NCI-H1436 (cell line): ENCODE results near the gene TAGLN.

Source experiments
- DNase-seq: peaks from one replicate; lab custom pipeline; 2025; lab: John Stamatoyannopoulos, UW

Gene TAGLN

DNA sequence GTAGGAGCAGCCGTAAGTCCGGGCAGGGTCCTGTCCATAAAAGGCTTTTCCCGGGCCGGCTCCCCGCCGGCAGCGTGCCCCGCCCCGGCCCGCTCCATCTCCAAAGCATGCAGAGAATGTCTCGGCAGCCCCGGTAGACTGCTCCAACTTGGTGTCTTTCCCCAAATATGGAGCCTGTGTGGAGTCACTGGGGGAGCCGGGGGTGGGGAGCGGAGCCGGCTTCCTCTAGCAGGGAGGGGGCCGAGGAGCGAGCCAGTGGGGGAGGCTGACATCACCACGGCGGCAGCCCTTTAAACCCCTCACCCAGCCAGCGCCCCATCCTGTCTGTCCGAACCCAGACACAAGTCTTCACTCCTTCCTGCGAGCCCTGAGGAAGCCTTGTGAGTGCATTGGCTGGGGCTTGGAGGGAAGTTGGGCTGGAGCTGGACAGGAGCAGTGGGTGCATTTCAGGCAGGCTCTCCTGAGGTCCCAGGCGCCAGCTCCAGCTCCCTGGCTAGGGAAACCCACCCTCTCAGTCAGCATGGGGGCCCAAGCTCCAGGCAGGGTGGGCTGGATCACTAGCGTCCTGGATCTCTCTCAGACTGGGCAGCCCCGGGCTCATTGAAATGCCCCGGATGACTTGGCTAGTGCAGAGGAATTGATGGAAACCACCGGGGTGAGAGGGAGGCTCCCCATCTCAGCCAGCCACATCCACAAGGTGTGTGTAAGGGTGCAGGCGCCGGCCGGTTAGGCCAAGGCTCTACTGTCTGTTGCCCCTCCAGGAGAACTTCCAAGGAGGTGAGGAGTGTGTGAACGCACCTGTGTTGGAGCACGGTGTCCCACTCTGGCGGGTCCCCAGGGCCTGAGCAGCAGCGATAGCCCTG is at the start of gene TAGLN:
TSS of gene TAGLN (plus strand) at position 318 of the 863 bp plus-strand sequence. CDS start 3,644 bp downstream, outside the sequence.
- DNase-seq = no peak

- DNase-seq = no peak
These were observed 47.1 kb upstream of the TAGLN start for GRCh38 chr11:117152066-117152465.

DNA sequence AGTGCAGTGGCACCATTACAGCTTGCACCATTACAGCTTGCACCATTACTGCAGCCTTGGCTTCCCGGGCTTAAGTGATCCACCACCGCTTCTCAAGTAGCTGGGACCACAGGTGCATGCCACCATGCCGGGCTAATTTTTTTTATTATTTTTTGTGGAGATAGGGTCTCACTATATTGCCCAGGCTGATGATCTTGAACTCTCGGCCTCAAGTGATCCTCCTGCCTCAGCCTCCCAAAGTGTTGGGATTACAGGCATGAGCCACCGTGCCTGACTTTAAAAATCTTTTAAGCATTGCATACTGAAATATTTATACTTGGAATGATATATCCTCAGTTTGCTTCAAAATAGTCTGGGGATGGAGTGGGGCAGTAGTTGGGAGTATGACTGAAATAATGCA is 44.7 kb upstream of the TAGLN start:
- no peak for DNase-seq

- DNase-seq = no peak
These were observed 41.7 kb upstream of the TAGLN start for GRCh38 chr11:117157507-117157906.

DNA sequence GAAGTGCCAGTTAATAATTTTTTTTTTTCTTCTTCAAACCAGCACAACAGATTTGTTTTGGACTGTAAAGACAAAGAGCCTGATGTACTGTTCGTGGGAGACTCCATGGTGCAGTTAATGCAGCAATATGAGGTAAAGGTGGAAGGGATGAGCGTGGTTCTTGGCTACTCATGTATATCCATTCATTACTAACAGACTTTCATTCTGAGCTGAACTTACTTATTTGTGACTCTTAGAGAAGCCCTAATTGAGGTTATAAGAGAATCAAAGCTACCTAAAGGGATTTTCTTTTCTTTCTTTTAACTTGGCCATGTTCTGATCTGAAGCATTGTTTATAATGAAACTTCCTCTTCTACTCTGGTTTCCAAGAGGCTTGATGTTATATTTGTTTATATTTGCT is 39.3 kb upstream of the TAGLN start:
- DNase-seq = no peak

GRCh38 chr11:117160826-117161225 is 38.3 kb upstream of the TAGLN start:
- no peak for DNase-seq

- DNase-seq = no peak
These were observed 32.7 kb upstream of the TAGLN start for GRCh38 chr11:117166491-117166890.

- DNase-seq = no peak
These were observed 29.4 kb upstream of the TAGLN start for GRCh38 chr11:117169736-117170135.

- no peak for DNase-seq
These were observed 29.0 kb upstream of the TAGLN start for GRCh38 chr11:117170210-117170609.

GRCh38 chr11:117171007-117171403 is 28.2 kb upstream of the TAGLN start:
- DNase-seq = no peak

- no peak for DNase-seq
These were observed 27.6 kb upstream of the TAGLN start for GRCh38 chr11:117171404-117172061.

DNA sequence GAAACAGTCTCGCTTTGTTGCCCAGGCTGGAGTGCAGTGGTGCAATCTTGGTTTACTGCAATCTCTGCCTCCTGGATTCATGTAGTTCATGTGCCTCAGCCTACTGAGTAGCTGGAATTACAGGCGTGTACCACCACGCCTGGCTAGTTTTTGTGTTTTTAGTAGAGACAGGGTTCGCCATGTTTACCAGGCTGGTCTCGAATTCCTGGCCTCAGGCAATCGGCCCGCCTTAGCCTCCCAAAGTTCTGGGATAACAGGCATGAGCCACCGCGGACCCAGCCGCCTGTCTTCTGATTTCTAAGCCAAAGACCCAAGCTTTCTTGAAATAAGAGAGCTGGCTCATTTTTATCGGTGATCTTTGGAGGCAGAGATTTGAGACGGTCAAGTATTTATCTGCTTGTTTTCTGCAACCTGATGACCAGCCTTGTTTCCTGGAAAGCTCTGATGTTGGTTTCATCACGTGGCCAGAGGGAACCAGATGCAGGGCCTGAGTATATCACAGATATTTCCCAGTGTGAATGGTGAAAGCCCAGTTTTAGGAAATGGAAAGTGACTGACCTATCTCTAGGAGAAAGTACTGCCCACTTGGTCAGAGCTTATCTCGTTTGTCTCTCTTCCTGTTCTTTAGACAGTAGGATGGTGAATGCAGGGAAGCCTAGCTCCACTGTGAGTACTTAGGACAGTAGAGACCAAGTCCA is 26.3 kb upstream of the TAGLN start:
- DNase-seq = no peak

GRCh38 chr11:117175104-117175503 is 24.1 kb upstream of the TAGLN start:
- DNase-seq = no peak

GRCh38 chr11:117175781-117176180 is 23.4 kb upstream of the TAGLN start:
- DNase-seq = no peak

DNA sequence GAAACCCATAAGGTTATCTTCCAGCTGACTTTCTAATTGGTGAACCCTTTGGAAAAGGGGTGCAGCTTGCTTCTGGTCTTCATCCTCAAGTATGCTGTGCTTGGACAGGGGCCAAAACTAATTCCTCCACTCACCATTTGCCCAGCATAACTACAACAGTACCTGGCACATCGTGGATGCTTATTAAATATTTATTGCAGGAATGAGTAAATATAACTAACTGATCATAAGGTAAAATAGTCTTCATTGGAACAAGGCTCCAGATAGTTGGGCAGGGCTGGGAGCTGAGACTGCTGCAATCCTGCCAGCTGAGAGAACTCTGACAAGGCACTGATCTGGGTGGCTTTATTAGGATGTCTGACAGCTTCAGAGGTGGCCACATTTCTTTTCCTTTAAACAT is 23.0 kb upstream of the TAGLN start:
- no peak for DNase-seq

GRCh38 chr11:117177534-117178209 is 21.5 kb upstream of the TAGLN start:
- no peak for DNase-seq

- peak; percentile 81 for DNase-seq
These were observed 20.7 kb upstream of the TAGLN start, which contains the start of gene SIDT2 for GRCh38 chr11:117178210-117179034. TSS of gene SIDT2 (plus strand) at chr11:117178743. CDS start at chr11:117179264, 521 bp downstream.

DNA sequence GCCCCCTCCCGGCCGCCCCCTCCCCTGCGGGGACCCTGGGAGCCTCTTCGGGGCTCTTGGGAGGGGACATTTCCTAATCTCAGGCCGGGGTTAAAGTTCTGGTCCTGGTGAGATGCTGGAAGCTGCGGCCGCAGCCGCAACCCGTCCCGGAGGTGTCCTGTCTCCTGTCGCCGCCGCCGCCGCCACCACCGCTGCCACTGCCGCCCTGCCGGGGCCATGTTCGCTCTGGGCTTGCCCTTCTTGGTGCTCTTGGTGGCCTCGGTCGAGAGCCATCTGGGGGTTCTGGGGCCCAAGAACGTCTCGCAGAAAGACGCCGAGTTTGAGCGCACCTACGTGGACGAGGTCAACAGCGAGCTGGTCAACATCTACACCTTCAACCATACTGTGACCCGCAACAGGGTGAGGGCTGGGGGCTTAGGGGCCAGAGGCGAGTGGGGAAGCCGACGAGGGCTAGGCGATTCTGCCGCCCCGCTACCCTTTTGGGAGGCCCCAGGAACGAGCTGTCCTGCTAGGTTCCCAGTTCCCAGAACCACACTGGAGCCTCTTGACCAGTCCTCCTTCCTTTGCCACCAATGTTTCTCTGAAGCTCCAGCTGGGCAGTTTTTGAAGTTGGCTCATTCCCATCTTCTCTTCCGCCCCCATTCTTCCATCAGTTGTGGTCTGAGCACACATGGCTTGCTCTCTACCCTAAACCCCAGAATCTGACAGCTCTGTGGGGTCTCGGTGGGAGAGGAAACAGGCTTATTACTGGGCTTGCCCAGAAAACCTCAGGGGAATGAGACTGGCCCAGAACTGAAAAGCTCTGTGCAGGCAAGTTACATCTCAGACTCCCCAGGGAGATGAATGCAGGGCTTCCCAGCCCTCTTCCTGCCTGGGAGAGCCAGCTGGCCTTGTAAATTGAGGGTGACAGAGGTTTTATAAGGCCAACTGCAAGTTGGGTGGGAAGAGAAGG is 19.8 kb upstream of the TAGLN start:
- peak; percentile 4 for DNase-seq

DNA sequence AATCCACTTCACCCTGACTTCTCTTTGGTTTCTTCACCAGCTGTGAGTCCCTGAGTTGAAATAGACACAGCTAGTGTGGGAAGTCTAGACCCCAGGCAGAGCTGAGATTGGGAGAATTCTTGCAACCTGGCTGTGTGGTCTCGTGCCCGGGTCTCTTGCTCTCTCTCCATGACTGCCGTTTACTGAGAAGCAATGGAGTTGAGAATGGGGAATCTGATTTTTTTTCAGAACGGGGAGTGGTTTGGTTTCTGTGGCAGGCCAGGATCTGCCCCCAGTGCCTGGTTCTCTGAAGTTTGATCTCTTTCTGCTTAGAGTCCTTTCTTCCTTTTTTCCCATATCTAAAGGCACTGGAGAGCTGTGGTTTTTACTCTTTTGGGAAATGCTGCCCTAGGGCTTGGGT is 19.1 kb upstream of the TAGLN start:
- no peak for DNase-seq
